ENCODE measurements around the gene PSPC1. TPM values are rescaled to one million over a fixed set of nuclear protein-coding genes. Genes with fewer than 3 reads are reported as not detected.
"Not testable (repeated sequence)": the region's sequence is repeated elsewhere in the genome, so short reads cannot be mapped to it uniquely, and the experiment has no call there.

Gene PSPC1
- total RNA-seq: 10 to 100 TPM; 97.9 to 99.4 TPM
- 10 to 100 TPM; 23.4 to 34.1 (median 26.7) TPM for polyA plus RNA-seq
- total RNA-seq: 82.7 to 121 (median 97.7) reads per million in 6 experiments

DNA sequence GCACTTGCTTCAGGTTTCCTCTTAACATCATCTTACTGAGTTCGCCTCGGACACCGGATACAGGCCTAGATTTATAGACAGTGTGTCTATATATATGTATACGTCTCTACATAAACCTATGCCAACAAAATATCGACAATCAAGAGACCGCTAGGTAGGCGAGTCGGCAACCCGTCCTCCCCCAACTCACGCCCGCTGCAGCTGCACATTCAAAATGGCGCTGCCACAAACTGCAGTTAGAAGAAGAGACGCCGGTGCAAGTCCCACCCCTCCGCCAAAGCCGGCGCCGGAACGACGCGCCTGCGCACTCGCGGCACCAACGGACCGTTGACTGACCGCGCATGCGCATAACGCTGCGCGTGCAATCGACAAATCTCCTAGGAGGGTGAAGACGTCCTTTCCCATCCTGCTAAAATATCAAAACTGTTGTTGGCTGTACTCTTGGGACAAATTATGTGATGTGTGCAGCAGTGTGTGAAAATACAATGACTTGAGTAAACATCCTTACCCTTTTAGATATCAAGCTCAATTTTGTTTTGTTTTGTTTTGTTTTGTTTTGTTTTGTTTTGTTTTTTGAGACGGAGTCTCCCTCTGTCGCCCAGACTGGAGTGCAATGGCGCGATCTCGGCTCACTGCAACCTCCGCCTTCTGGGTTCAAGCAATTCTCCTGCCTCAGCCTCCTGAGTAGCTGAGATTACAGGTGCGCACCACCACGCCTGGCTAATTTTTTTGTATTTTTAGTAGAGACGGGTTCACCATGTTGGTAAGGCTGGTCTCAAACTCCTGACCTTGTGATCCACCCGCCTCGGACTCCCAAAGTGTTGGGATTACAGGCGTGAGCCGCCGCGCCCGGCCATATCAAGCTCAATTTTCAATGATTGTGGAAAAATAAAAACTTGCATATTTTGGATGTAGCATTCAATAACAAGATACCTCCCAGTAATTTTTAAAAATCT lies at the start of gene PSPC1:
TSS of gene PSPC1 (minus strand) at position 219 of the 956 bp plus-strand sequence. CDS start at position 31, 188 bp downstream.
- H3K36me3 Mint-ChIP-seq: not testable (repeated sequence)
- POLR2A ChIA-PET: interaction anchor here (0.7 to 4.2 kb wide), 8 partner anchors 13 to 177 kb away, joined by 3 to 58 read pairs (median 5); partner anchors contain the start of genes MPHOSPH8 and ZMYM5

GRCh38 chr13:19822673-19823072 lies 39.9 kb upstream of the PSPC1 start:
- peaks cover 0 to 72% (median 31%) of the 10 kb centered on the region in 3 donors for H3K36me3 Mint-ChIP-seq

More for the DNA sequence above, at the start of gene PSPC1:
- H3K4me3 Mint-ChIP-seq: peak within 1 kb of the TSS; percentile 89 to 99 (median 98)
- not testable (repeated sequence) for H3K9me3 Mint-ChIP-seq, H3K27me3 Mint-ChIP-seq
- H3K27ac Mint-ChIP-seq: peak within 1 kb of the TSS; percentile 98 to 100 (median 99)
- ATAC-seq (peak; percentile 92), DNase-seq (peak; percentile 91 to 97 (median 95))
- peaks cover 1 to 13% (median 13%) of the 10 kb centered on the region in 4 donors for H3K4me1 Mint-ChIP-seq

GRCh38 chr13:19818223-19818842 lies 35.6 kb upstream of the PSPC1 start:
- Mint-ChIP-seq H3K9me3 (no peaks in the 10 kb centered on the region), H3K36me3 (peaks cover 4 to 44% (median 17%) of the 10 kb centered on the region in 3 donors), H3K27ac (peak overlapping the region in 1 of 10 donors; percentile 25), H3K4me3 (no peak overlapping the region), H3K27me3 (no peaks in the 10 kb centered on the region), H3K4me1 (peaks cover 0 to 4% (median under 1%) of the 10 kb centered on the region in 4 donors)
- DNase-seq (peak in 7 of 10 donors; percentile 1 to 22 (median 12)), ATAC-seq (peak in 1 of 2 donors; percentile 25)
- POLR2A ChIA-PET: interaction anchor here (0.5 kb wide), 1 partner anchor 33 kb away, joined by 6 read pairs; no protein-coding TSS in a partner anchor

More at GRCh38 chr13:19822673-19823072, 39.9 kb upstream of the PSPC1 start:
- DNase-seq: no peak
- Mint-ChIP-seq H3K9me3 (no peaks in the 10 kb centered on the region), H3K27ac (peak overlapping the region in 1 of 10 donors; percentile 46), H3K4me3 (no peak overlapping the region), H3K27me3 (no peaks in the 10 kb centered on the region), H3K4me1 (peaks cover 0 to 5% (median under 1%) of the 10 kb centered on the region in 4 donors)
- no peak for ATAC-seq
- POLR2A ChIA-PET: no interaction called here

DNA sequence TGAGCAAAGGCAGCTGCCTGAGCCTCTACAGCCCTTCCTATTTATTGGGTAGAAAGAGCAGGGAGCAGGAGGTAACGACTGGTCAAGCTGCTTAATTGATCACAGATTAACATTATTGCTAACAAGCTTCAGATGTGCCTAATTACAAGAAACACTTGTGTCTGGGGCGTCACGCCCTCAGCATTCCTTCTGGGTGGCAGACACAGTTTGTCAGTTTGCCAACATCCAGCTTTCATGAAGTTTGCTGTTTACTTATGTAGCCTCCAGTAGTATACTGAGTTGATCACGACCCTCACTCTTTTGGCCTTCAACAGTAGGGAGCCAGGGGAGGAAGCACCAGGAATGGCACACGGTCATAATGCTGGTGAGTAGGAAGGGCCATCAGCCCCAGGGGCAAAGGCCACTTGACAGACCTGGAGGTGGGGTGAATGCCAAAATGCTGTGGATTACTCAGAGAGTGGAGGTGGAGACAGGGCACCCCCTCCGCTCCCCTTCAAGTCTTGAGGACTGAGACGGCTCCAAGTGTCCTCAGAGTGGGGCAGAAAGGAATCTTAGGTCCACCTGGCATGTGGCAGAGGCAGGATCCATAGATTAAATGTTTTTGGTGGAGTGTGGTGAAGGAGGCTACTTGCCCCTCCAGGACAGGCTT lies 34.9 kb upstream of the PSPC1 start:
- Mint-ChIP-seq H3K27me3 (no peaks in the 10 kb centered on the region), H3K4me3 (no peak overlapping the region), H3K36me3 (peaks cover 4 to 40% (median 17%) of the 10 kb centered on the region in 3 donors), H3K27ac (peak overlapping the region in 1 of 10 donors; percentile 25), H3K4me1 (peaks cover 0 to 4% (median under 1%) of the 10 kb centered on the region in 4 donors), H3K9me3 (no peaks in the 10 kb centered on the region)
- POLR2A ChIA-PET: no interaction called here
- DNase-seq: no peak
- no peak for ATAC-seq

GRCh38 chr13:19817106-19817505 lies 34.4 kb upstream of the PSPC1 start:
- POLR2A ChIA-PET: no interaction called here
- no peak overlapping the region for H3K4me3 Mint-ChIP-seq
- H3K27ac Mint-ChIP-seq: no peak overlapping the region

GRCh38 chr13:19815842-19816241 lies 33.1 kb upstream of the PSPC1 start:
- H3K36me3 Mint-ChIP-seq: peaks cover 4 to 31% (median 17%) of the 10 kb centered on the region in 3 donors
- H3K27me3 Mint-ChIP-seq, POLR2A ChIA-PET, ATAC-seq, H3K9me3 Mint-ChIP-seq, DNase-seq, H3K4me3 Mint-ChIP-seq, H3K4me1 Mint-ChIP-seq, H3K27ac Mint-ChIP-seq: not testable (repeated sequence)

More at GRCh38 chr13:19817106-19817505, 34.4 kb upstream of the PSPC1 start:
- Mint-ChIP-seq H3K27me3 (no peaks in the 10 kb centered on the region), H3K4me1 (peaks cover 0 to 4% (median under 1%) of the 10 kb centered on the region in 4 donors), H3K9me3 (no peaks in the 10 kb centered on the region), H3K36me3 (peaks cover 4 to 38% (median 17%) of the 10 kb centered on the region in 3 donors)
- ATAC-seq: no peak
- no peak for DNase-seq

- no peaks in the 10 kb centered on the region for H3K4me1 Mint-ChIP-seq
- no peak overlapping the region for H3K4me3 Mint-ChIP-seq
- no peak for DNase-seq
- H3K27me3 Mint-ChIP-seq: no peaks in the 10 kb centered on the region
- H3K9me3 Mint-ChIP-seq: no peaks in the 10 kb centered on the region
- POLR2A ChIA-PET: interaction anchor here (0.5 kb wide), 1 partner anchor 154 kb away, joined by 4 read pairs; no protein-coding TSS in a partner anchor
- peaks cover 0 to 6% (median 3%) of the 10 kb centered on the region in 3 donors for H3K36me3 Mint-ChIP-seq
- no peak for ATAC-seq
- no peak overlapping the region for H3K27ac Mint-ChIP-seq
These were observed 28.5 kb upstream of the PSPC1 start for GRCh38 chr13:19810996-19811881.

DNA sequence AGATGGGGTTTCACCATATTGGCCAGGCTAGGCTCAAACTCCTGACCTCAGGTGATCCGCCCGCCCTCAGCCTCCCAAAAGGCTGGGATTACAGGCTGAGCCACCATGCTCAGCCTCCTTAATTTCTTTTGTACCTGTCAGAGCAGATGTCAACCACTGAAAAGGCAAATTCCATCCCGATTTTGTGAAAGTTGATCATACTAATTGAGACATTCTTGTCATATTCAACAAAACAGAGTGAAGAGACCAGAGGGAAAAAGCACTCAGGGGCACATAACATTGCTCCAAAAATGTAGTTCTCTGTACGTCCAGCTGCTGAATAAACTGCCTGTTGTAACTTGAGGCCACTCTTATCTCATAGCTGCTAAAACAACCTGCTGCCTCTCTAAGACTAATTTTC lies 27.4 kb upstream of the PSPC1 start:
- DNase-seq (no peak), ATAC-seq (no peak)
- Mint-ChIP-seq H3K9me3 (no peaks in the 10 kb centered on the region), H3K4me1 (no peaks in the 10 kb centered on the region), H3K36me3 (peaks cover 0 to 6% (median 3%) of the 10 kb centered on the region in 3 donors), H3K27me3 (no peaks in the 10 kb centered on the region), H3K4me3 (no peak overlapping the region), H3K27ac (no peak overlapping the region)
- POLR2A ChIA-PET: no interaction called here

DNA sequence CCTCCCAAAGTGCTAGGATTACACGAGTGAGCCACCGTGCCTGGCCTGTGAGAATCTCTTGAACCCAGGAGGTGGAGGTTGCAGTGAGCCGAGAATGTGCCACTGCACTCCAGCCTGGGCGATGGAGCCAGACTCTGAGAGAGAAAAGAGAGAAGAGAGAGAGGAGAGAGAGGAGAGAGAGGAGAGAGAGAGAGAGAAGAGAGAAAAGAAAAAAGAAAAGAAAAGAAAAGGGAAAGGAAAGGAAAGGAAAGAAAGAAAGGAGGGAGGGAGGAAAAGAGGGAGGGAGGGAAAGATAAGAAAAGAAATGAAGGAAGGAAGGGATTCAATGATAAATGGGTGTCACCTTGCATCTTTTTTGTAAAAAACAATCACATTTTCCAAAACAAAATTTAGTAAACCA lies 23.0 kb upstream of the PSPC1 start:
- H3K27me3 Mint-ChIP-seq: no peaks in the 10 kb centered on the region
- peaks cover 0 to 4% (median 0%) of the 10 kb centered on the region in 3 donors for H3K36me3 Mint-ChIP-seq
- H3K9me3 Mint-ChIP-seq: no peaks in the 10 kb centered on the region
- DNase-seq (no peak), ATAC-seq (no peak)
- H3K4me3 Mint-ChIP-seq: no peak overlapping the region
- no peaks in the 10 kb centered on the region for H3K4me1 Mint-ChIP-seq
- POLR2A ChIA-PET: no interaction called here
- H3K27ac Mint-ChIP-seq: no peak overlapping the region

GRCh38 chr13:19795956-19796355 lies 13.2 kb upstream of the PSPC1 start:
- Mint-ChIP-seq H3K9me3 (peaks cover 0 to 2% (median 0%) of the 10 kb centered on the region in 9 donors), H3K27ac (no peak overlapping the region)

GRCh38 chr13:19794631-19795030 lies 11.9 kb upstream of the PSPC1 start:
- DNase-seq: no peak
- POLR2A ChIA-PET: interaction anchor here (0.6 to 0.7 kb wide), 2 partner anchors 133 to 172 kb away, joined by 4 to 7 read pairs; no protein-coding TSS in a partner anchor
- H3K4me3 Mint-ChIP-seq: no peak overlapping the region

More at GRCh38 chr13:19795956-19796355, 13.2 kb upstream of the PSPC1 start:
- peaks cover 0 to 5% (median 2%) of the 10 kb centered on the region in 3 donors for H3K36me3 Mint-ChIP-seq
- ATAC-seq (no peak), DNase-seq (no peak)
- no peak overlapping the region for H3K4me3 Mint-ChIP-seq
- H3K4me1 Mint-ChIP-seq: no peaks in the 10 kb centered on the region
- POLR2A ChIA-PET: no interaction called here
- no peaks in the 10 kb centered on the region for H3K27me3 Mint-ChIP-seq

More at GRCh38 chr13:19794631-19795030, 11.9 kb upstream of the PSPC1 start:
- Mint-ChIP-seq H3K27ac (peak overlapping the region in 2 of 10 donors; percentile 25 to 73), H3K27me3 (no peaks in the 10 kb centered on the region), H3K4me1 (no peaks in the 10 kb centered on the region), H3K36me3 (peaks cover 0 to 5% (median 2%) of the 10 kb centered on the region in 3 donors), H3K9me3 (no peaks in the 10 kb centered on the region)
- ATAC-seq: no peak

Data from naive thymus-derived CD8-positive, alpha-beta T cell (primary cell).